ENCODE results near the gene OBSL1.

Gene OBSL1

DNA sequence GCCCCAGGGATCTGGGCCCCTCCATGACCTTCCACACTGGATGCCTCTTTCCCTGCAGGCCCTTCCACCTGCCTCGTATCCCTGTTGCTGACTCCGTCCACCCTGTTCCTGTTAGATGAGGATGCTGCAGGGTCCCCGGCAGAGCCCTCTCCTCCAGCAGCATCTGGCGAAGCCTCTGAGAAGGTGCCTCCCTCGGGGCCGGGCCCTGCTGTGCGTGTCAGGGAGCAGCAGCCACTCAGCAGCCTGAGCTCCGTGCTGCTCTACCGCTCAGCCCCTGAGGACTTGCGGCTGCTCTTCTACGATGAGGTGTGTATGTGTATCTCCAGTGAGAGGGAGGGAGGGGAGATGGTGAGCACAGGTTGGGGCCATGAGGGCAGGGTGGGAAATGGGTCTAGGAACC lies 43.7 kb upstream of the OBSL1 start:
- TF ChIP-seq, protein P1, sequence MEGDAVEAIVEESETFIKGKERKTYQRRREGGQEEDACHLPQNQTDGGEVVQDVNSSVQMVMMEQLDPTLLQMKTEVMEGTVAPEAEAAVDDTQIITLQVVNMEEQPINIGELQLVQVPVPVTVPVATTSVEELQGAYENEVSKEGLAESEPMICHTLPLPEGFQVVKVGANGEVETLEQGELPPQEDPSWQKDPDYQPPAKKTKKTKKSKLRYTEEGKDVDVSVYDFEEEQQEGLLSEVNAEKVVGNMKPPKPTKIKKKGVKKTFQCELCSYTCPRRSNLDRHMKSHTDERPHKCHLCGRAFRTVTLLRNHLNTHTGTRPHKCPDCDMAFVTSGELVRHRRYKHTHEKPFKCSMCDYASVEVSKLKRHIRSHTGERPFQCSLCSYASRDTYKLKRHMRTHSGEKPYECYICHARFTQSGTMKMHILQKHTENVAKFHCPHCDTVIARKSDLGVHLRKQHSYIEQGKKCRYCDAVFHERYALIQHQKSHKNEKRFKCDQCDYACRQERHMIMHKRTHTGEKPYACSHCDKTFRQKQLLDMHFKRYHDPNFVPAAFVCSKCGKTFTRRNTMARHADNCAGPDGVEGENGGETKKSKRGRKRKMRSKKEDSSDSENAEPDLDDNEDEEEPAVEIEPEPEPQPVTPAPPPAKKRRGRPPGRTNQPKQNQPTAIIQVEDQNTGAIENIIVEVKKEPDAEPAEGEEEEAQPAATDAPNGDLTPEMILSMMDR (IDR thresholded peaks at IDR 0.05; ENCODE audit: control extremely low read depth, extremely low read depth, low read depth, missing control alignments), result no peak
- ChIA-PET CTCF (interaction anchor here (1.6 kb wide), 1 partner anchor 27 kb away, joined by 4 read pairs; no protein-coding TSS in a partner anchor), POLR2A (no interaction called here)
- DNase-seq (ENCODE audit: extremely low spot score), result no peak

DNA sequence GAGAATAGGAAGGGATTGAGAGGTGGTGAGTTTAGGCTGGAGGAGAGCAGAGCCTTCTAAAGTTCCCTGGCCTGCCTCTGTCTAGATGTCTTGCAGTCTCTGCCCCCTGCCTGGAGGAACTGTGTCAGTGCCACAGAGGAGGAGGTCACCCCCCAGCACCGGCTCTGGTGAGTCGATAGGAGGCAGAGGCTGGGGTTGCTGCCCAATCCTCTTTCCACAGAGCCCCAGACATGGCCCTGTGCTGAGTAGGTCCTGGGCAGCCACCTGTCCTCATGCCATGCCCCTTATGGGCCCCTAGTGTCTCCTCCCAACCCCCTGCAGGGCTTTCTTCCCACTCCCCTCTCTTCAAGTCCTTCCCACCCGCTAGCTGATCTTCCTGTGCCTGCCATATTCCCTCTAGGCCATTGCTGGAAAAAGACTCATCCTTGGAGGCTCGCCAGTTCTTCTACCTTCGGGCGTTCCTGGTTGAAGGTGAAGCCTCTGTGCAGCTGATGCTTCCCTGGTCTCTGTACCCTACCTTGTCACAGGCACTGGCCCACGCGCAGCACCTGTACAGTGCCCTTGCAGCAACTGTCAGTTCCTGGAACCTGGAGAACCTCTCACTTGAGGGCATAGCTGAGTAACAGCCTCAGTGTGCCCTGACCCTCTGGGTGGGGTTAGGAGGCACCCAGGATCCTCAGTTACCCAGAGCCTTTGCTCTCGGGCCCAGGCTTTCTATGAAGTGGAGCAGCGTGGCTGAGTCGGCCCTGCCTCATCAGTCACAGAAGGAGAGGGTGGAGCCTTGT lies 42.9 kb upstream of the OBSL1 start:
- DNase-seq (ENCODE audit: extremely low spot score), result no peak
- TF ChIP-seq, protein P1 (IDR thresholded peaks at IDR 0.05; ENCODE audit: control extremely low read depth, extremely low read depth, low read depth, missing control alignments), result no peak
- CTCF ChIA-PET, result interaction anchor here (1.0 to 1.6 kb wide), 2 partner anchors 28 to 72 kb away, joined by 4 to 5 read pairs; no protein-coding TSS in a partner anchor
- POLR2A ChIA-PET, result no interaction called here

DNA sequence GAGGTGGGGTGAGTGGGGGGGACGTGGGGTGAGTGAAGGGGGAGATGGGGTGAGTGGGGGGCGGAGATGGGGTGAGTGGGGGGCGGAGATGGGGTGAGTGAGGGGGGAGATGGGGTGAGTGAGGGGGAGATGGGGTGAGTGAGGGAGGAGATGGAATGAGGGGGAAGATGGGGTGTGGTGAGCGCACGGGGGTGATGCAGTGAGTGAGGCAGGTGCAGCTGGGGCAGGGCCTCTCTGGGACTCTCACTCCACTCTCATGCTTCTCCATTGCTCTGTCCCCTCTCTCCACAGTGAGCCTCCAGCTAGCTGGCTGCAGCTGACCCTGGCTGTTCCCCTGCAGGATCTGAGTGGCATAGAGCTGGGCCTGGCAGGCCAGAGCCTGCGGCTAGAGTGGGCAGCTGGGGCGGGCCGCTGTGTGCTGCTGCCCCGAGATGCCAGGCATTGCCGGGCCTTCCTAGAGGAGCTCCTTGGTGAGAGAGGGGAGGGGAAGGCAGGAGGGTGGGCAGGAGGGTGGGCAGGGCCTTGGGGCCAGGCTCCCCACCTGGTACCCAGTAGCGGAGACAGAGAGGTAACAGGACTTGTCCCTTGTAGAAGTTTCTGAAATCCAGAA lies 42.2 kb upstream of the OBSL1 start:
- ChIA-PET CTCF (interaction anchor here (1.0 to 1.4 kb wide), 2 partner anchors 71 to 84 kb away, joined by 3 to 5 read pairs; no protein-coding TSS in a partner anchor), POLR2A (no interaction called here)
- no peak for DNase-seq (ENCODE audit: extremely low spot score)
- TF ChIP-seq, protein P1 (IDR thresholded peaks at IDR 0.05; ENCODE audit: control extremely low read depth, extremely low read depth, low read depth, missing control alignments), result no peak

DNA sequence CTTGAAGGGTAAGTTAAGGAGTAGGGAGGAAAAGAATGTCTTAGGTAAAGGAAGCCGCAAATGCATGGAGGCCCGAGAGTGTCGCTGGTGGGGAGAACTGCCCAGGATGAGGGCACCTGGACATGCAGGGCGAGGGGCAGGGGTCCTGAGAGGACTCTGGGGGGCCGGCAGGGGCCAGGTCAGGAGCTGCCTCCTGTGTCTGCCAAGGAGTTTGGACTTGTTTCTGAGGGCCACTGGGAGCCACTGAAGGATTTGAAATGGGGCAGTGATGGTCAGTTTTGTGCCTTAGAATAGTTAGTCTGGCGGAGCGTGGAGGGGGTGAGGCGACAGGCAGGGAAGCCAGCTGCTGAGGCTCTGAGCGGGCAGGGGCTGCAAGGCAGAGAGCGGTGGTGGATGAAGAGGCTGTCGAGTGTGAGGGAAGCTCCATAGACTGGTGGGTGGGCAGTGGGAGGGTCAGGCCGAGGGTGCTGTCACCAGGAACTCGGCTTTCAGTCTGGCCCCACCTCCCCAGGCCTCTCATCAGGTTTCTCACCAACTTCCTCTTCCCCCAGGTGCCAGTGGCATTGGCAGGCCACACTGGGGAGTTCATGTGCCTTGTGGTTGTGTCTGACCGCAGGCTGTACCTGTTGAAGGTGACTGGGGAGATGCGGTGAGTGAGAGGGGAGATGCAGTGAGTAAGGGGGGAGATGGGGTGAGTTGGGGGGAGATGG lies 41.4 kb upstream of the OBSL1 start:
- POLR2A ChIA-PET, result no interaction called here
- TF ChIP-seq, protein P1 (IDR thresholded peaks at IDR 0.05; ENCODE audit: control extremely low read depth, extremely low read depth, low read depth, missing control alignments), result no peak
- CTCF ChIA-PET, result interaction anchor here (1.2 to 1.4 kb wide), 2 partner anchors 72 to 83 kb away, joined by 3 to 4 read pairs; no protein-coding TSS in a partner anchor
- DNase-seq (ENCODE audit: extremely low spot score), result no peak

DNA sequence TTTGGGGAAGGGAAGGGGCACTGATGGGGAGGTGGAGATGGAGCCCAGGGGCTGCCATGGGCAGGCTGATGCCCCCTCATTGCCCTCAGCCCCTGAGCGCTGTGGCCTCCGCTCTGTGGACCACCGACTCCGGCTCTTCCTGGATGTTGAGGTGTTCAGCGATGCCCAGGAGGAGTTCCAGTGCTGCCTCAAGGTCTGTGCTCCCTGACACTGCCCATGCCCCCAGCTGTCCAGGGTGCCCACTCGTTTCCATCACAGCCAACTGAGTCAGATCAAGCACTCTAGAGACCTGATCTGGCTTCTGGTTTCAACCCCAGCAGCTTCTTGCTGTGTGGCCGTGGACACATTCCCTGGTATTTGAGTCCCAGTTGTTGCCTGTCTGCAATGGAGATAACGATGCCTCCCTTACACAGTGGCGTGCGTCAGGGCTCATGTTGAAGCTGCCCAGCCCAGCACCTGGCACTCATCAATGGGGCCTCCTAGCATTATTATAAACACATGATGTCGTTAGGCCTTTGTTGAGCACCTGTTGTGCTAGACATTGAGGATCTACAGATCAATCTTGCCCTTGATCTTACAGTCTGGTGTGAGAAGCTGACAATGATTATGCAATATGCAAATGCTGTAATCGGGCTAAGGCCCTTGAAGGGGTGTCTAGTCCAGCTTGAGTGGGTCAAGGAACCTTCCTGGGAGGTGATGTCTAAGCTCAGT lies 40.7 kb upstream of the OBSL1 start:
- TF ChIP-seq, protein P1 (IDR thresholded peaks at IDR 0.05; ENCODE audit: control extremely low read depth, extremely low read depth, low read depth, missing control alignments), result no peak
- ChIA-PET POLR2A (no interaction called here), CTCF (interaction anchor here (1.2 to 1.4 kb wide), 2 partner anchors 71 to 82 kb away, joined by 3 to 4 read pairs; no protein-coding TSS in a partner anchor)
- no peak for DNase-seq (ENCODE audit: extremely low spot score)

DNA sequence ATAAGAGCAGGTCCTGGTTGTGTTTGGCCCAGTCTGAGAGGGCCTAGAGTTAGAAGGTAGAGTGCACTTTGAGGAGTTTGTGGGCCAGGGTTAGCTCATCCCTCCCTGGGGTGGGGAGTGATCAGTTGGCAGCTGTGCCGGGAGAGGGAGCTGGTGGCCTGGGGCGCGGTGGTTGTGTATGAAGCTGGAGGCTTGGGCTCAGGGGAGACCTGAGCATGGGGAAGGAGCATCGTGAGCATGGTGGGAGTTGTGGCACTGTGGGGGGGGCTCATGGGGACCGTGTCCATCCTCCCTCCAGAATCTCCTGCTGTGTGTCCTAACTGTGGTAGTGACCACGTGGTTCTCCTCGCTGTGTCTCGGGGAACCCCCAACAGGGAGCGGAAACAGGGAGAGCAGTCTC lies 40.0 kb upstream of the OBSL1 start:
- TF ChIP-seq, protein P1 (IDR thresholded peaks at IDR 0.05; ENCODE audit: control extremely low read depth, extremely low read depth, low read depth, missing control alignments), result no peak
- CTCF ChIA-PET, result interaction anchor here (1.0 kb wide), 1 partner anchor 69 kb away, joined by 3 read pairs; no protein-coding TSS in a partner anchor
- DNase-seq (ENCODE audit: extremely low spot score), result no peak
- POLR2A ChIA-PET, result no interaction called here

All from GM10248 (cell line).